Astrocyte (in vitro differentiated cells and primary cell): Measurements from ENCODE around the gene VPS13C. TPM values are rescaled to one million over a fixed set of nuclear protein-coding genes. Genes with fewer than 3 reads are reported as not detected.

Source experiments
- DNase-seq: peaks from one replicate; pipeline ENCODE4 v3.0.0-alpha.2; 2010; ENCODE audit warnings: low read depth
- FAIRE-seq: peaks from 2 replicates; lab custom pipeline; 2011; peaks lifted over from hg19 to GRCh38; lab: Jason Lieb, UNC
- H2AFZ ChIP-seq: 2 replicates; pipeline ENCODE4 v1.6.0; 2012; ENCODE audit warnings: low read depth, low read length, inconsistent platforms
- H3K27ac ChIP-seq: 2 replicates; pipeline ENCODE4 v1.5.1; 2011; ENCODE audit warnings: low read depth, low read length, inconsistent platforms
- H3K27me3 ChIP-seq: 2 replicates; pipeline ENCODE4 v1.6.0; 2011; ENCODE audit warnings: low read length, inconsistent platforms; ENCODE audit not compliant: insufficient read depth
- H3K36me3 ChIP-seq: 2 replicates; pipeline ENCODE4 v1.5.1; 2011; ENCODE audit warnings: low read length, inconsistent platforms; ENCODE audit not compliant: insufficient read depth
- H3K4me1 ChIP-seq: 2 replicates; pipeline ENCODE4 v1.5.1; 2011; ENCODE audit warnings: low read length, inconsistent platforms; ENCODE audit not compliant: insufficient read depth
- H3K4me2 ChIP-seq: 2 replicates; pipeline ENCODE4 v1.6.0; 2012; ENCODE audit warnings: low read length, inconsistent platforms
- H3K4me3 ChIP-seq: 2 replicates; pipeline ENCODE4 v1.5.1; 2011; ENCODE audit warnings: low read depth, mild to moderate bottlenecking, low read length, inconsistent platforms; ENCODE audit not compliant: insufficient read depth
- H3K79me2 ChIP-seq: 2 replicates; pipeline ENCODE4 v1.6.0; 2012; ENCODE audit warnings: mild to moderate bottlenecking, low read length, inconsistent platforms; ENCODE audit not compliant: insufficient read depth
- H3K9ac ChIP-seq: 2 replicates; pipeline ENCODE4 v1.6.0; 2012; ENCODE audit warnings: mild to moderate bottlenecking, low read length, inconsistent platforms
- H3K9me3 ChIP-seq: 2 replicates; pipeline ENCODE4 v1.5.1; 2012; ENCODE audit warnings: low read depth, mild to moderate bottlenecking, low read length, inconsistent platforms; ENCODE audit not compliant: insufficient read depth
- H4K20me1 ChIP-seq: 2 replicates; pipeline ENCODE4 v1.6.0; 2012; ENCODE audit warnings: low read length, inconsistent platforms; ENCODE audit not compliant: insufficient read depth
- H3K27ac Mint-ChIP-seq: one replicate; pipeline ENCODE4 v1.8.0; 2021; ENCODE audit warnings: mild to moderate bottlenecking, mixed read lengths; ENCODE audit not compliant: unreplicated experiment
- H3K27me3 Mint-ChIP-seq: one replicate; pipeline ENCODE4 v1.8.0; 2021; ENCODE audit warnings: low read depth, mixed read lengths; ENCODE audit not compliant: unreplicated experiment
- H3K36me3 Mint-ChIP-seq: one replicate; pipeline ENCODE4 v1.8.0; 2021; ENCODE audit warnings: low read depth, mixed read lengths; ENCODE audit not compliant: unreplicated experiment
- H3K4me1 Mint-ChIP-seq: one replicate; pipeline ENCODE4 v1.8.0; 2021; ENCODE audit warnings: low read depth, mixed read lengths; ENCODE audit not compliant: unreplicated experiment
- H3K4me3 Mint-ChIP-seq: one replicate; pipeline ENCODE4 v1.8.0; 2021; ENCODE audit warnings: mild to moderate bottlenecking, moderate library complexity, mixed read lengths; ENCODE audit not compliant: unreplicated experiment
- H3K9me3 Mint-ChIP-seq: one replicate; pipeline ENCODE4 v1.8.0; 2021; ENCODE audit warnings: mild to moderate bottlenecking, mixed read lengths; ENCODE audit not compliant: unreplicated experiment
- EZH2 ChIP-seq: IDR thresholded peaks from 2 replicates; pipeline ENCODE4 v1.6.1; 2012; ENCODE audit warnings: mild to moderate bottlenecking, low read length, inconsistent platforms; ENCODE audit not compliant: insufficient read depth
- total RNA-seq: library from RNA; stranded (reverse); gene quantifications from 2 replicates; pipeline ENCODE4 v1.2.1, GENCODE V29; 2021
- TF ChIP-seq, protein P1 (sequence below): IDR thresholded peaks from 2 replicates; pipeline ENCODE4 v1.5.1; 2011; ENCODE audit warnings: low read depth, mild to moderate bottlenecking, inconsistent platforms, low read length, moderate library complexity; ENCODE audit not compliant: insufficient read depth

VPS13C gene
- total RNA-seq, 1 donor from 2014 or later = 35.4 TPM

- Histone ChIP-seq H2AFZ (no peak overlapping the region), H3K4me3 (no peak overlapping the region), H3K9ac (no peak overlapping the region), H3K27ac (no peak overlapping the region), H3K36me3 (peaks cover 7% of the 10 kb centered on the region), H3K4me1 (no peaks in the 10 kb centered on the region), H3K9me3 (no peaks in the 10 kb centered on the region), H4K20me1 (no peaks in the 10 kb centered on the region), H3K4me2 (no peak overlapping the region), H3K79me2 (no peaks in the 10 kb centered on the region), H3K27me3 (no peaks in the 10 kb centered on the region)
- DNase-seq (no peak), FAIRE-seq (no peak)
- Mint-ChIP-seq H3K4me1 (no peaks in the 10 kb centered on the region), H3K4me3 (no peak overlapping the region), H3K27ac (no peak overlapping the region), H3K36me3 (peaks cover 2% of the 10 kb centered on the region), H3K9me3 (no peaks in the 10 kb centered on the region), H3K27me3 (no peaks in the 10 kb centered on the region)
- TF ChIP-seq, protein P1, sequence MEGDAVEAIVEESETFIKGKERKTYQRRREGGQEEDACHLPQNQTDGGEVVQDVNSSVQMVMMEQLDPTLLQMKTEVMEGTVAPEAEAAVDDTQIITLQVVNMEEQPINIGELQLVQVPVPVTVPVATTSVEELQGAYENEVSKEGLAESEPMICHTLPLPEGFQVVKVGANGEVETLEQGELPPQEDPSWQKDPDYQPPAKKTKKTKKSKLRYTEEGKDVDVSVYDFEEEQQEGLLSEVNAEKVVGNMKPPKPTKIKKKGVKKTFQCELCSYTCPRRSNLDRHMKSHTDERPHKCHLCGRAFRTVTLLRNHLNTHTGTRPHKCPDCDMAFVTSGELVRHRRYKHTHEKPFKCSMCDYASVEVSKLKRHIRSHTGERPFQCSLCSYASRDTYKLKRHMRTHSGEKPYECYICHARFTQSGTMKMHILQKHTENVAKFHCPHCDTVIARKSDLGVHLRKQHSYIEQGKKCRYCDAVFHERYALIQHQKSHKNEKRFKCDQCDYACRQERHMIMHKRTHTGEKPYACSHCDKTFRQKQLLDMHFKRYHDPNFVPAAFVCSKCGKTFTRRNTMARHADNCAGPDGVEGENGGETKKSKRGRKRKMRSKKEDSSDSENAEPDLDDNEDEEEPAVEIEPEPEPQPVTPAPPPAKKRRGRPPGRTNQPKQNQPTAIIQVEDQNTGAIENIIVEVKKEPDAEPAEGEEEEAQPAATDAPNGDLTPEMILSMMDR = no peak
- no peak for TF ChIP-seq EZH2
Observed at GRCh38 chr15:61935493-61935892, 124.8 kb downstream of the VPS13C start.

GRCh38 chr15:61929452-61929851, 130.8 kb downstream of the VPS13C start:
- no peaks in the 10 kb centered on the region for H3K27me3 ChIP-seq
- H3K9me3 ChIP-seq = no peaks in the 10 kb centered on the region
- no peak overlapping the region for H3K27ac Mint-ChIP-seq
- H3K4me1 ChIP-seq = no peaks in the 10 kb centered on the region
- H3K79me2 ChIP-seq = no peaks in the 10 kb centered on the region
- H4K20me1 ChIP-seq = no peaks in the 10 kb centered on the region
- H3K36me3 Mint-ChIP-seq = no peaks in the 10 kb centered on the region
- H3K27me3 Mint-ChIP-seq = no peaks in the 10 kb centered on the region
- no peaks in the 10 kb centered on the region for H3K4me1 Mint-ChIP-seq
- FAIRE-seq (no peak), DNase-seq (no peak)
- TF ChIP-seq, protein P1 = no peak
- TF ChIP-seq EZH2 = no peak
- no peak overlapping the region for H2AFZ ChIP-seq
- no peaks in the 10 kb centered on the region for H3K9me3 Mint-ChIP-seq
- no peak overlapping the region for H3K4me2 ChIP-seq
- no peak overlapping the region for H3K27ac ChIP-seq
- no peak overlapping the region for H3K4me3 Mint-ChIP-seq
- no peak overlapping the region for H3K4me3 ChIP-seq
- peaks cover 5% of the 10 kb centered on the region for H3K36me3 ChIP-seq
- no peak overlapping the region for H3K9ac ChIP-seq

- H3K4me3 ChIP-seq = no peak overlapping the region
- FAIRE-seq (no peak), DNase-seq (no peak)
- no peak overlapping the region for H2AFZ ChIP-seq
- H3K36me3 Mint-ChIP-seq = no peaks in the 10 kb centered on the region
- H3K4me3 Mint-ChIP-seq = no peak overlapping the region
- no peak overlapping the region for H3K27ac Mint-ChIP-seq
- H3K9me3 ChIP-seq = no peaks in the 10 kb centered on the region
- H4K20me1 ChIP-seq = no peaks in the 10 kb centered on the region
- H3K79me2 ChIP-seq = no peaks in the 10 kb centered on the region
- no peaks in the 10 kb centered on the region for H3K4me1 ChIP-seq
- H3K4me2 ChIP-seq = no peak overlapping the region
- H3K9me3 Mint-ChIP-seq = no peaks in the 10 kb centered on the region
- TF ChIP-seq, protein P1 = no peak
- TF ChIP-seq EZH2 = no peak
- H3K27me3 ChIP-seq = no peaks in the 10 kb centered on the region
- no peaks in the 10 kb centered on the region for H3K27me3 Mint-ChIP-seq
- H3K27ac ChIP-seq = no peak overlapping the region
- H3K36me3 ChIP-seq = peaks cover 11% of the 10 kb centered on the region
- no peaks in the 10 kb centered on the region for H3K4me1 Mint-ChIP-seq
- no peak overlapping the region for H3K9ac ChIP-seq
Observed at GRCh38 chr15:61923173-61923572, 137.1 kb downstream of the VPS13C start.
